GM19099 (cell line): Measurements from ENCODE around the gene DLEU7.

ENCODE experiments used
- POLR2A ChIP-seq: IDR thresholded peaks from 3 replicates; pipeline ENCODE4 v1.6.1; 2011; ENCODE audit warnings: low read depth; ENCODE audit not compliant: insufficient read length; ENCODE audit errors: extremely low read depth

The DLEU7 gene

GRCh38 chr13:50826035-50826434 is 17.5 kb downstream of the DLEU7 start:
- TF ChIP-seq POLR2A: no peak

- no peak for TF ChIP-seq POLR2A
Observed at GRCh38 chr13:50812242-50812641, 31.2 kb downstream of the DLEU7 start.

GRCh38 chr13:50810998-50811397 is 32.5 kb downstream of the DLEU7 start:
- TF ChIP-seq POLR2A: no peak

DNA sequence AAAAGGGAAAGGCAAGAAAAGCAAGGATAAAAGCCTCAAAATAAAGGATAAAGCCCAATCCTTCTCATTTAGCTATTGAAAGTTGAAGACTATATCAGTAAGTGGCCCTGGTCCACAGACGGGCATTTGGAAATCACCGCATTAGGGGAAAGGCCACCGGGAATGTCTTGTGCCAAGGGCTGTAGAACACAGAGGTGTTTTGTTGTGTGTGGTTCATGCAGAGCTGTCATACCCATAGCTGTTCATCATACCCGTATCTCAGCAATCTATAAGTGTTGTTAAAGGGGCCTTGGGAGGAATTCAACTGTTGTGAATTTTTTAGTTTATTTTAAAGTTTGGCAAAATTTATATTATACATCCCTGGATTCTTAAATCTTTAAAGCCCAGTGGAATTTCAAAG is 33.0 kb downstream of the DLEU7 start:
- no peak for TF ChIP-seq POLR2A

DNA sequence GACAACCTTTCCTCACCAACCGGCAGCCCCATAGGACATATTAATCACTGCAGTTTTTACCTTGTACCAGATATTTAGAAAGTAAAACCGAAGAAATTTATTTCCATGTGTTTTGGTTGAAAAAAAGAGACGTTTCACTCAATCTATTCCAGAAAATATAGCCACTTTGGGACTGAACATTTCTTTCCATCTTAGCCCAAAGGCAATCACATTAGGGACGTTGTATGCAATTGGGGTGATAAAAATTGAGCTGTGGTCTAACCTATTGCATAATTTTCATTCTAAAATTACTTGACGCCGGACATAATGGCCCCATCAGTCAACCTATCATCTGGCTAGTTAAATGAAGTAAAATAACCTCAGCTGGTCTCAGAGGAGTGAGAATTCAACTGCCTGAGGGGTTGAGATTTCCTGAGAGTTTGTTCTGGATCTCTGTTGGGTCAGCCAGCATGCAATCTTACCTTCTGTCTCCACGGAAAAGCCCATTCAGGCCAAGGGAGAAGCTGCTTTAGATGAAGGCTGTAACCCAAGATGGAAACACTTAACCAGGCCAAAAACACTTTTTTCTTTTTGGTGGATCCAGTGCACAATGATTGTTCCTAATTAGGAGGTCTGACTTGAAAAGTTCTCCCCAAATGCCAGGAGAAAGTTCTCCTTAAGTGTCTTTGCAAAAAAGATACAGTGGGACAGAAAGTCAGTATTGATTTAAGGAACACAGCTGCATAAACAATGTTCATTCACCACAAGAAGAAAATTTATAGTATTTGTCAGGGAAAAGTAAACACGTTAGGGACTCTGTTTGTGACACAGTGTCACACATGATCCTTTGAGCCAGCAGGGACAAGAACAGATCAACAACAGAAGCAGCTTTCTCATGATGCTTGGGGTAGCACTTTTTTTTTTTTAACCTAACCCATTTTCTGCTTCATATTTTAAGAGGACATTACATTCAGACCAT is 34.1 kb downstream of the DLEU7 start:
- no peak for TF ChIP-seq POLR2A

DNA sequence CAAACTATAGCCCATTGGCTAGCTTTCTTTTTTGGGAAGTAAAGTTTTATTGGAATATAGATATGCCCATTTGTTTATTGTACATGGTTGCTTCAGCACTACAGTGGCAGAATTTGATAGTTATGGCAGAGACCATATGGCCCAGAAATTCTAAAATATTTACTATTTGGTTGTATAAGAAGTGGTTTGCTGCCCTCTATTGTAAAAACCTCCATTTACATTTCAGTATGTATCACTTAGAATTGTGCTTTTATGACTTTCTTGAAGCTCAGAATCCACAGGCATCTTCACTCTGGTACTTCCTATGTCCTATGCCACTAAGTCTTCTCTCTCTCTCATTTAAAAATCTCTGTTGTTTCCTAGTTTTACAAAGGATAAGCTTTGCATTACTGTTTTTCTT is 37.7 kb downstream of the DLEU7 start:
- no peak for TF ChIP-seq POLR2A

- TF ChIP-seq POLR2A: no peak
Observed at GRCh38 chr13:50801087-50801931, 42.2 kb downstream of the DLEU7 start.

DNA sequence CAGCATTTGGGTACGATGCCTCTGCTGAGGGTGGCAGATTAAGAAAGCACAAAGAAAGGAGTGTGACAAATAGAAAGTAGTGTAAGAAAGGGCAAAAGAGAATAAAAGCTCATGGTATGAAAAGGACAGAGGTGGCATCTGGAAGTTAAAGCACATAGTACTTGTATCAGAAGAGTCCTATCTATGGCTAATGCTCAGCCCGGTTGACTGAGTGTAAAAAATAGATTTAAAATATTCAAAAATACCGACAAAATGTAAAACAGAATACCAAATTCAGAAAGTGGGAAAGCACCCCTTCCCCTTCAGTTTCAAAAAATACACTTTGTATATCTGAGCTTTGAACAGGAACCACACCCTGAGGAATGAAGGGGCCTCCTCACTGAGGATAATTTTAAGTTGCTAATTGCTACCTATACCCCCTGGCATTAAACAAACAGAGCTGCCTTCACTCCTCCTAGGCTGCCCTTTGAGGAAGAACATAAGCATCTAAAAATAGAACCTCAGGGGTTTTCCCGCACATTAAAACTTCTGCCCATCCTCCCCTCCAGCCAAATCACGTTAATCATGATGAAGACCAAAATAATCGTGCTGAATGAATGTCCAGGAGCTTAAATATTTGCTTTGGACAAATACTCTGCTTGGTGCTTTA is 43.3 kb downstream of the DLEU7 start:
- TF ChIP-seq POLR2A: no peak

DNA sequence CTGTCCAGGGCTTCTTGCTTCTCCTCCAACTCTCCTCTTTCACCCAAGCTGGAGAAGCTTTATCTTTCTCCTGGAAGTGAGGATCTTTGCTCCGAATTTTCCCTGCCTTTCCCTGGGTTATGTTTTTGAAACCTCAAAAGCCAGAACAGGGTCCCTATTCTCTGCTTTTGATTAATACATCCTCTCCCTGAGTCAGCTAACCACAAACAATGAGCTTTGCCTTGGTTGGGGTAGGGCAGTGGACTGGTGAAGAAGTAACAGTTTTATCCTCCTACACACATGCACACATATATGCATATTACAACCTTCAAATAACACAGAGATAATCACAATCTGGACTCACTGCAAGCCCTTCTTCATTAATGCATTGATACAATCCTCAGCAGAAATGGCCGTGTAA is 44.6 kb downstream of the DLEU7 start:
- no peak for TF ChIP-seq POLR2A

DNA sequence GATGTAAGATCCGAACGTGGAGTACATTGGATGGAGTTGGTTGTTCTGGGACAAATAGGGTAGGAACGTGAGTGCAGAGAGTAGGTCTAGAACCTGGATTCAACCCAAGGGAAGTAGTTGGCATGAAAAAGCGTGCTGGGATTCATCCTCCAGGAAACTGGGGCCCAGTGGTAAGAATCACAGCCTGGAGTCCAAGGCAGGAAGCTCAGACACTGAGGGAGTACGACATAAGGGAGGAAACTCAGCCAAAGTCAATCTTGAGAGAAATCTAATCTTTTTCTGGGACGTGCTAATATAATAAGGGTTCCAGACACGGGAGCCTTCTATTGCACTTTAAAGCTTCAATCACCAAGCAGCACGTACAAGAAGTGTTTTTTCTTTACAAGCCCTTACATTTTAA is 46.4 kb downstream of the DLEU7 start:
- no peak for TF ChIP-seq POLR2A

DNA sequence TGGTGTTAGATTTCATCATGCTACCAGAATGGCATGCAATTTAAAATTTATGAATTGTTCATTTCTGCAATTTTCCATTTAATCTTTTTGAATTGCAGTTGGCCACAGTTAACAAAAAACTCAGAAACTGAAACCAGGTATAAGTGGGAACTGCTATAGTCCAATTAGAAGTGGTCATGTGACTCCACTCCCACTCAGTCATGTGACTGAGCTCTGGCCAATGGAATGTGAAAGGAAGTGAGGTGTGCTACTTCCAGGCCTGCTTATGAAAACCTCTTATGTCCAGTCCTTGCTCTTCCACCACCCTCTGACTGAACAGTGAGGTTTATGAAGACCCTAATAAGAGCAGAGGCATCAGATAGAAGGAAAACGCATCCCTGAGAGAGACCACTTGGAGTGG is 47.0 kb downstream of the DLEU7 start:
- TF ChIP-seq POLR2A: no peak

GRCh38 chr13:50794226-50794625 is 49.3 kb downstream of the DLEU7 start:
- no peak for TF ChIP-seq POLR2A

GRCh38 chr13:50793026-50793425 is 50.5 kb downstream of the DLEU7 start:
- TF ChIP-seq POLR2A: no peak

GRCh38 chr13:50788551-50789210 is 54.8 kb downstream of the DLEU7 start:
- no peak for TF ChIP-seq POLR2A

- no peak for TF ChIP-seq POLR2A
Observed at GRCh38 chr13:50787316-50788195, 55.9 kb downstream of the DLEU7 start.
